IPS DF 6.9 (cell line): ENCODE data around the gene VPS35L.

Experiments
- DNase-seq: peaks from one replicate; pipeline ENCODE4 v3.0.0-alpha.2; 2013; ENCODE audit warnings: low read depth, low spot score
- H3K27ac ChIP-seq: one replicate; pipeline ENCODE4 v1.5.1; 2013; ENCODE audit warnings: low read length, control low read depth
- H3K27me3 ChIP-seq: 2 replicates; pipeline ENCODE4 v1.6.1; 2013; ENCODE audit warnings: mild to moderate bottlenecking, low read length; ENCODE audit not compliant: control insufficient read depth, insufficient read depth
- H3K36me3 ChIP-seq: 2 replicates; pipeline ENCODE4 v1.6.1; 2013; ENCODE audit warnings: low read length; ENCODE audit not compliant: control insufficient read depth, insufficient read depth
- H3K4me1 ChIP-seq: 2 replicates; pipeline ENCODE4 v1.6.1; 2013; ENCODE audit warnings: low read length; ENCODE audit not compliant: control insufficient read depth, insufficient read depth
- H3K4me3 ChIP-seq: 2 replicates; pipeline ENCODE4 v1.5.1; 2013; ENCODE audit warnings: mild to moderate bottlenecking, low read length
- H3K9me3 ChIP-seq: 2 replicates; pipeline ENCODE4 v1.6.1; 2013; ENCODE audit warnings: low read length, inconsistent platforms; ENCODE audit not compliant: control insufficient read depth, insufficient read depth
- WGBS: extraction: QIAGEN DNeasy Blood & Tissue Kit; methylation state at CpG from one replicate; pipeline ENCODE4 v1.1.7; 2013; ENCODE audit warnings: mixed read lengths, missing lambda C conversion rate; ENCODE audit not compliant: insufficient read length, insufficient coverage; 5-methylcytosine and 5-hydroxymethylcytosine counted together

VPS35L gene

DNA sequence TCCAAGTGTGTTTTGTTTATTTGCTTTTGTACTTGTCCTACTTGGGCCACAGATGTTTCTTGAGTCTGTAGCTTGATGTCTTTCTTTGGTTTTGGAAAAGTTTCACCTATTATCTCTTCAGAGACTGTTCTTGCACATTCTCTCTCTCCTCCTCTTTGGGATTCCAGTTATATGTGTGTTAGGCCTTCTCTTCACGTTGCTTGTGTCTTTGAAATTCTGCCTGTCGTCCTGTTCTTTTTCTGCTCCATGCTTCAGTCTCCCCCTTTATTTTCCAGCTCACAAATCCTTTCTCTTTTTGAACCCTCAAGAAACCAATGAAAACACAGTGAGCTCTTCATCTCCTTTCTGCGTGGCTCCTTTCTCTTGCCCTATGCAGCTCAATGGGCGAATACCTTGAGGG, 7.9 kb downstream of the VPS35L start:
- Histone ChIP-seq H3K4me3 (no peak overlapping the region), H3K4me1 (no peaks in the 10 kb centered on the region; the same call in 1 of the 2 replicates), H3K27me3 (no peaks in the 10 kb centered on the region), H3K36me3 (no peaks in the 10 kb centered on the region), H3K27ac (no peak overlapping the region), H3K9me3 (no peaks in the 10 kb centered on the region)
- DNase-seq = no peak
- WGBS = no CpG with 5 or more reads among the region's 4 CpGs

DNA sequence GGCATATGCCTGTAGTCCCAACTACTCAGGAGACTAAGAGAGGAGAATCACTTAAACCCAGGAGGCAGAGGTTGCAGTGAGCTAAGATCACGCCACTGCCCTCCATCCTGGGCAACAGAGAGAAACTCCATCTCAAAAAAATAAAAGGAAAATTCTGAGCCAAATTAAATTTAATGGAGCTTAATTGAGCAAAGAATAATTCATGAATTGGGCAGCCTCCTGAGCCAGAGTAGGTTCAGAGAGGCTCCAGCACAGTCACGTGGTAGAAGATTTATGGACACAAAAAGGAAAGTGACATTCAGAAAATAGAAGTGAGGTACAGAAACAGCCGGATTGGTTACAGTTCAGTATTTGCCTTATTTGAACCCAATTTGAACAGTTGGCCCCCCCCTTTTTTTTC, 10.9 kb downstream of the VPS35L start:
- peaks cover 4% of the 10 kb centered on the region for H3K36me3 ChIP-seq
- H3K9me3 ChIP-seq = no peaks in the 10 kb centered on the region
- no peak overlapping the region for H3K4me3 ChIP-seq
- H3K4me1 ChIP-seq = no peaks in the 10 kb centered on the region
- no peak overlapping the region for H3K27ac ChIP-seq
- H3K27me3 ChIP-seq = no peaks in the 10 kb centered on the region
- WGBS = no CpG with 5 or more reads among the region's 3 CpGs
- no peak for DNase-seq

DNA sequence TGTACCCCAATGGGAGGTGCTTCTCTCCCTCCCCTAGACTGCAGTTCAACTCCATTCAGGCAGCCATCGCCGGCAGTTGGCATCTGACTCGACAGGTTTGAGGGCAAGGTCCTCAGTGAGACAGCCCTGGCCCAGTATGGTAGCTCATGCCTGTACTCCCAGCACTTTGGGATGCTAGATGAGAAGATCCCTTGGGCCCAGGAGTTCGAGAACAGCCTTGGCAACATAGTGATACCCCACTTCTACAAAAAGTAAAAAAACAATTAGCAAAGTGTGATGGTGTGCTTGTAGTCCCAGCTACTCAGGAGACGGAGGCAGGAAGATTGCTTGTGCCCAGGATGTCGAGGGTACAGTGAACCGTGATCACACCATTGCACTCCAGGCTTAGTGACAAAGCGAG, 12.1 kb downstream of the VPS35L start:
- Histone ChIP-seq H3K27me3 (no peaks in the 10 kb centered on the region), H3K4me3 (no peak overlapping the region), H3K36me3 (peaks cover 4% of the 10 kb centered on the region), H3K9me3 (no peaks in the 10 kb centered on the region), H3K4me1 (no peaks in the 10 kb centered on the region), H3K27ac (no peak overlapping the region)
- WGBS = no CpG with 5 or more reads among the region's 8 CpGs
- DNase-seq = no peak

DNA sequence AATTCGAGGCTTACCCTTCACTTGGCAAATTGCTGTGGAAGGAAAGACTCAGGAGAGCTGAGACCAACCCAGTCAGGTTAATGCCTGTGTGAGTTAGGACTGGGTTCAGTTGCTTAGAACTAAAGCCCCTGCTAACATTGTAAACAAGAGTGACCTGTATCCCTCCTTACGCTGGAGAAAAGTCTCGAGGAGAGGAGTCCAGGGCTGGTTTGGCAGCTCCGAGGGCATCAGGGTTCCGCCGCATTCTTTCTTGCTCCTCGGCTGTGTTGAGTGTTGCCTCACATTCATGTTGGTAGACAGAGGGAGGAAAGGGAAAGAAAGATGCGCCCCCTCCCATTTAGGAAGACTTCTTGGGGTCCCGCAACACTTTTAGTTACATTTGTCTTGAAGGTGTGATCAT, 18.5 kb downstream of the VPS35L start:
- Histone ChIP-seq H3K9me3 (no peaks in the 10 kb centered on the region), H3K4me1 (no peaks in the 10 kb centered on the region), H3K27ac (no peak overlapping the region), H3K27me3 (no peaks in the 10 kb centered on the region), H3K36me3 (peaks cover 13% of the 10 kb centered on the region), H3K4me3 (no peak overlapping the region)
- DNase-seq = no peak
- WGBS = no CpG with 5 or more reads among the region's 9 CpGs

DNA sequence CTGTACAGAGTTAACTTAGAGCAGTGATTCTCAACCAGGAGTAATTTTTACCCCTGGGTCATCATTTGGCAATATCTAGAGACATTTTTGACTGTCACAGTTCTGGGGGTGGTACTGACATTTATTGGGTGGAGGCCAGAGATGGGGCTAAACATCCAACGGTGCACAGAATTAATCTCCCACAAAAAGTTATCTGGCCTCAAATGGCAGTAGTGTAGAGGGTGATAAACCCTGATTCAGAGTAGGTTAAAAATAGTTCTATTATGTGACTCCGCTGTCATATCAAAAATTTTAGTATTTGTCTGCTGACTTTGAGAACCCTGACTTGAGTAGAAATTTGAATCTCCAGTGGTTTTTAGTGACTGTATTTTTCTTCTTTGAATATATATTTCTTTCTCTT, 19.1 kb downstream of the VPS35L start:
- H3K36me3 ChIP-seq = peaks cover 10% of the 10 kb centered on the region
- H3K9me3 ChIP-seq = no peaks in the 10 kb centered on the region
- no peaks in the 10 kb centered on the region for H3K27me3 ChIP-seq
- WGBS = no CpG with 5 or more reads among the region's 2 CpGs
- DNase-seq = no peak
- no peak overlapping the region for H3K4me3 ChIP-seq
- H3K4me1 ChIP-seq = no peaks in the 10 kb centered on the region
- H3K27ac ChIP-seq = no peak overlapping the region

DNA sequence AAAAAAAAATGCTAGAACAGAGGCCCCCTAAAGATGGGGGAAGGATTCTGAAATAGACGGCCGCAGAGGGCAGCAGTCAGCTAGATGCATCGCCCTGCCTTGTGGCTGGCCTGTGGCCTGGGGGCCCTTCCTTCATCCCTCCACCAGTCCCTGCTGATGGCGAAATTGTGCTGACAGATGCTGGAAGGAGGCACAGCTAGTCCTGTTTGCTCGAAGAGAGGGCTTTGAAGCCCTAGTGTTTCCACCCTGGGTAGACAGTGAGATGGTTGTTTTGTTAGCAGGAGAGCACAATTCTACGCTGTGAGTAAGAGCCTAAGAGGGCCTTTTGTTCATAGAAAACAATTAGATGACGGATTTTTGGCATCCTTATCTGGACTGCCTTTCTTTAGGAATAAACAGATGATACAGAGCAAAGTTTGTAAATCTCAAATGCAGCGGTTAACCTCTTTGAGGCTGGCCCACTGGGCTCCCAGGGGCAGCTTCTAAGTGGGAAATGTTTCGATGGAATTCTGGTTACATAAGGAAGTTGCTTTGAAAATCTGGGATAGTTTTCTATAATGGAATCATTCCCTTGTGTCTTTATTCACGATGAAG, 23.0 kb downstream of the VPS35L start:
- WGBS = no CpG with 5 or more reads among the region's 10 CpGs
- no peak for DNase-seq
- H3K9me3 ChIP-seq = peaks cover 3% of the 10 kb centered on the region; the same call in 1 of the 2 replicates
- no peaks in the 10 kb centered on the region for H3K27me3 ChIP-seq
- no peak overlapping the region for H3K4me3 ChIP-seq
- no peak overlapping the region for H3K27ac ChIP-seq
- no peaks in the 10 kb centered on the region for H3K4me1 ChIP-seq
- peaks cover 21% of the 10 kb centered on the region for H3K36me3 ChIP-seq

DNA sequence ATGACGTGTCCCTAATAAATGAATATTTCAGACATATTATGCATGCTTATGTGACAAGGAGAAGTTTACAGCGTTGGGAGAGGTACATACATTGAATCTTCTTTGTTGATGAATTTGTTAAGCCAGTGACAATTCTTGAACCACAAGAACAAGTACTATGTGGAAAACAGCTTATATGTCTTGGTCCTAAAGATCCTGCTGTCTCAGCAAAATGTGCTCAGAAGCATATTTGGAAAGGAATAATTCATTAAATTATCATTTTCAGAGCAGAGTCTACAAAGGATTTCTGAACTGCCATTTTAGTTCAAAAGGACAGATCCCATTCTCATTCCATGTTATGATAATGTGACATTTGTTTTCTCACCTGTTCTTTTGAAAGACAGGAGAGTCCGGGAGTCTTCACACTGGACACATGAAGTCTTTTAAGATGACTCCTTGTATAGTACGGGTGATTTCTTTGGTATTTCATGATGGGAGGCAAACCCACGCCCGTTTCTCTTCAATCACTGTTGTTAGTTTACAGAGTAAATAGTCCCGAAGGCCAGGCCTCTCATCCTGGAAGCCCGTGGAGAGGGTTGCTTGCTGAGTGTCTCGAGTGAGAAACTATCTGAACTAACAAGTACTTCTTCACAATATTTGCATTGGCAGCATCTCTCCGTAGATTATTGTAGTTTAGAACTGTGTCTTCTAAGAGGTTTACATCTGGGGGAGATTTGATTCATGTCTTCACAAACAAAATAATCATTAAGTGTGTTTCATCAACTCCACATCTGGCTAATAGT, 26.7 kb downstream of the VPS35L start:
- Histone ChIP-seq H3K4me1 (no peaks in the 10 kb centered on the region), H3K27me3 (no peaks in the 10 kb centered on the region), H3K9me3 (peaks cover 3% of the 10 kb centered on the region; the same call in 1 of the 2 replicates), H3K36me3 (peaks cover 13% of the 10 kb centered on the region), H3K4me3 (no peak overlapping the region), H3K27ac (no peak overlapping the region)
- no CpG with 5 or more reads among the region's 10 CpGs for WGBS
- no peak for DNase-seq

DNA sequence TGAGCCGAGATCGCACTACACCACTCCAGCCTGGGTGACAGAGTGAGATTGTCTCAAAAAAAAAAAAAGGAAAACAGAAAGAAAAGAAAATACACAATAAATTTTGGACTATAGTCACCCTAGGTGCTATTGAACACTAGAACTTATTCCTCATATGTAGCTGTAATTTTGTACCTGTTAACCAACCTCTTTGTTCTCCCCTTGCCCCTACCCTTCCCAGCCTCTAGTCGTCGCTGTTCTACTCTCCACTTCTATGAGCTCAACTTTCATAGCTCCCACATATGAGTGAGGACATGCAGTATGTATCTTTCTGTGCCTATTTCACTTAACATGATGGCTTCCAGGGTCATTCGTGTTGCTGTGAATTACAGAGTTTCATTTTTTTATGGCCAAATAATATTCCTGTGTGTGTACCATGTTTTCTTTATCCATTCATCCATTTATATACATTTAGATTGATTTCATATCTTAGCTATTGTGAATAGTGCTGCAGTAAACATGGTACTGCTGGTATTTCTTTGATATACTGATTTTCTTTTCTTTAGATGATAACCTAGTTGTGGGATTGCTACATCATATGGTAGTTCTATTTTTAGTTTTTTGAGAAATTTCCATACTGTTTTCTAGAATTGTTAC, 28.3 kb downstream of the VPS35L start:
- peak; percentile 33 for DNase-seq
- Histone ChIP-seq H3K4me3 (no peak overlapping the region), H3K36me3 (peaks cover 13% of the 10 kb centered on the region), H3K27ac (no peak overlapping the region), H3K9me3 (peaks cover 3% of the 10 kb centered on the region; the same call in 1 of the 2 replicates), H3K4me1 (no peaks in the 10 kb centered on the region), H3K27me3 (no peaks in the 10 kb centered on the region)
- WGBS = no CpG with 5 or more reads among the region's 5 CpGs

DNA sequence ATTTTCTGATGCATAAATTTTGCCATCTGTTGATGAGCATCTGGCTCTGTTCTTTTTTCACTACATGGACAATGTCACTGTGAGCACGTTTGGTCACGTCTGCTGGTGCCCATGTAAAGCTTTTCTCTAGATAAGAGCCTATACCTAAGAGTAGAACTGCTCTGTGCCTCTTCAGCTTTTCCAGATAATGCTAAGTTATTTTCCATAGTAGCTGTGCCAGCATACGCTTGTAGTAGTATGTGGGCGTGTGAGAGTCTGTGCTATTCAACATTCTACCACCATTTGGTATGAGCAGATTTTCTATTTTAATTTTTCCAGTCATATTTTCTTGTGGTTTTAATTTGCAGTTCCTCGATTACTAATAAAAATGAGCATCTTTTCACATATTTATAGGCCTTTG, 33.2 kb downstream of the VPS35L start:
- no peaks in the 10 kb centered on the region for H3K4me1 ChIP-seq
- no peaks in the 10 kb centered on the region; the same call in 1 of the 2 replicates for H3K36me3 ChIP-seq
- H3K9me3 ChIP-seq = no peaks in the 10 kb centered on the region
- WGBS = no CpG with 5 or more reads among the region's 5 CpGs
- no peak for DNase-seq
- H3K27me3 ChIP-seq = no peaks in the 10 kb centered on the region
- no peak overlapping the region for H3K27ac ChIP-seq
- no peak overlapping the region for H3K4me3 ChIP-seq

DNA sequence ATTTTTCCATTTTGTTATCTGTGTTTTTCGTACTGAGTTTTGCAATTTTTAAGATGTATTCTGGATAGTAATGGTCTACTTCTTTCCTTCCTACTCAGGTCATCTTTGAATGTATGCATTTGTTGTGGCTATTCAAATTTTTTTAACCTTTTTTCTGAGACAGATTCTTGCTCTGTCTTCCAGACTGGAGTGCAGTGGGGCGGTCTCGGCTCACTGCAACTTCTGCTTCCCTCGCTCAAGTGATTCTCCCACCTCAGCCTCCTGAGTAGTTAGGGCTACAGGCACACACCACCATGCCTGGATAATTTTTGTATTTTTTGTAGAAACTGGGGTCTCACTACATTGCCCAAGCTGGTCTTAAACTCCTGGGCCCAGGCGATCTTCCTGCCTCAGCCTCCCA, 33.6 kb downstream of the VPS35L start:
- no peaks in the 10 kb centered on the region; the same call in 1 of the 2 replicates for H3K36me3 ChIP-seq
- H3K27me3 ChIP-seq = no peaks in the 10 kb centered on the region
- no CpG with 5 or more reads among the region's 5 CpGs for WGBS

More for the DNA sequence above, 33.6 kb downstream of the VPS35L start:
- no peak for DNase-seq
- H3K4me1 ChIP-seq = no peaks in the 10 kb centered on the region
- no peak overlapping the region for H3K27ac ChIP-seq
- no peak overlapping the region for H3K4me3 ChIP-seq
- no peaks in the 10 kb centered on the region for H3K9me3 ChIP-seq
